Mesothelial cell of epicardium (in vitro differentiated cells): ENCODE data around the gene POLA1. TPM values are rescaled to one million over a fixed set of nuclear protein-coding genes. Genes with fewer than 3 reads are reported as not detected.

Source experiments
- DNase-seq, 2 experiments: peaks; one replicate each; pipeline ENCODE4 v3.0.0; 2021; ENCODE audit warnings: low spot score in 2 of 2; ENCODE audit not compliant: unreplicated experiment in 2 of 2
- H3K27ac Mint-ChIP-seq: 2 replicates; pipeline ENCODE4 v1.8.0; 2021; ENCODE audit warnings: mixed read lengths
- H3K27me3 Mint-ChIP-seq: 2 replicates; pipeline ENCODE4 v1.8.0; 2021; ENCODE audit warnings: low read depth, mixed read lengths
- H3K36me3 Mint-ChIP-seq: 2 replicates; pipeline ENCODE4 v1.8.0; 2021; ENCODE audit warnings: mixed read lengths
- H3K4me1 Mint-ChIP-seq: 2 replicates; pipeline ENCODE4 v1.8.0; 2021; ENCODE audit warnings: mixed read lengths
- H3K4me3 Mint-ChIP-seq: 2 replicates; pipeline ENCODE4 v1.8.0; 2021; ENCODE audit warnings: mild to moderate bottlenecking, moderate library complexity, mixed read lengths
- H3K9me3 Mint-ChIP-seq: 2 replicates; pipeline ENCODE4 v1.8.0; 2021; ENCODE audit warnings: mixed read lengths
- CTCF ChIP-seq: fragments of 200-600 bp; sonication (generic); IDR thresholded peaks from one replicate; pipeline ENCODE4 v1.5.0; 2021; ENCODE audit warnings: antibody characterized with exemption; ENCODE audit not compliant: unreplicated experiment
- total RNA-seq: library from RNA; stranded (reverse); gene quantifications from 3 replicates; pipeline ENCODE4 v1.2.1, GENCODE V29; 2021

POLA1 gene
- total RNA-seq, 1 donor from 2014 or later = 30.4 TPM

GRCh38 chrX:24870143-24870542 lies 176.4 kb downstream of the POLA1 start:
- H3K27me3 Mint-ChIP-seq = no peaks in the 10 kb centered on the region
- no peak overlapping the region for H3K4me3 Mint-ChIP-seq
- DNase-seq = no peak
- no peak overlapping the region for H3K27ac Mint-ChIP-seq
- TF ChIP-seq CTCF = no peak
- peaks cover 2% of the 10 kb centered on the region for H3K4me1 Mint-ChIP-seq
- peaks cover 2% of the 10 kb centered on the region for H3K36me3 Mint-ChIP-seq
- H3K9me3 Mint-ChIP-seq = no peaks in the 10 kb centered on the region

- Mint-ChIP-seq H3K4me1 (peaks cover 13% of the 10 kb centered on the region), H3K27ac (no peak overlapping the region), H3K36me3 (peaks cover under 1% of the 10 kb centered on the region), H3K9me3 (no peaks in the 10 kb centered on the region), H3K27me3 (no peaks in the 10 kb centered on the region), H3K4me3 (no peak overlapping the region)
- TF ChIP-seq CTCF = no peak
- DNase-seq = no peak
These were observed 181.0 kb downstream of the POLA1 start for GRCh38 chrX:24874604-24875247.

GRCh38 chrX:24876530-24877287 lies 183.0 kb downstream of the POLA1 start:
- Mint-ChIP-seq H3K4me3 (no peak overlapping the region), H3K36me3 (no peaks in the 10 kb centered on the region), H3K4me1 (peaks cover 13% of the 10 kb centered on the region), H3K27ac (no peak overlapping the region), H3K9me3 (no peaks in the 10 kb centered on the region), H3K27me3 (no peaks in the 10 kb centered on the region)
- DNase-seq = no peak
- TF ChIP-seq CTCF = no peak

- H3K27me3 Mint-ChIP-seq = no peaks in the 10 kb centered on the region
- no peak overlapping the region for H3K4me3 Mint-ChIP-seq
- DNase-seq = no peak
- no peaks in the 10 kb centered on the region for H3K36me3 Mint-ChIP-seq
- TF ChIP-seq CTCF = no peak
- H3K9me3 Mint-ChIP-seq = no peaks in the 10 kb centered on the region
- H3K27ac Mint-ChIP-seq = no peak overlapping the region
- peaks cover 13% of the 10 kb centered on the region for H3K4me1 Mint-ChIP-seq
These were observed 183.6 kb downstream of the POLA1 start for GRCh38 chrX:24877288-24877664.

- Mint-ChIP-seq H3K9me3 (no peaks in the 10 kb centered on the region), H3K27ac (peak overlapping the region; percentile 37), H3K4me3 (no peak overlapping the region), H3K36me3 (no peaks in the 10 kb centered on the region), H3K27me3 (no peaks in the 10 kb centered on the region), H3K4me1 (peaks cover 13% of the 10 kb centered on the region)
- DNase-seq = no peak
- no peak for TF ChIP-seq CTCF
These were observed 184.3 kb downstream of the POLA1 start for GRCh38 chrX:24877854-24878650.
